C4-2B (cell line): Measurements from ENCODE around the gene GPSM3.
A peak's percentile ranks its signal among the peaks of the same experiment; 100 is the strongest.

ENCODE experiments used
- H3K27ac ChIP-seq: fragments of 450-650 bp; 2 replicates; pipeline ENCODE4 v1.5.1; 2017
- ZFX ChIP-seq: fragments of 450-650 bp; IDR thresholded peaks from 2 replicates; pipeline ENCODE4 v1.6.1; 2017
- TF ChIP-seq, protein P1 (sequence below): fragments of 450-650 bp; conservative IDR thresholded peaks from 2 replicates; pipeline ENCODE4 v1.5.1; 2017; ENCODE audit warnings: mild to moderate bottlenecking

GPSM3 gene

DNA sequence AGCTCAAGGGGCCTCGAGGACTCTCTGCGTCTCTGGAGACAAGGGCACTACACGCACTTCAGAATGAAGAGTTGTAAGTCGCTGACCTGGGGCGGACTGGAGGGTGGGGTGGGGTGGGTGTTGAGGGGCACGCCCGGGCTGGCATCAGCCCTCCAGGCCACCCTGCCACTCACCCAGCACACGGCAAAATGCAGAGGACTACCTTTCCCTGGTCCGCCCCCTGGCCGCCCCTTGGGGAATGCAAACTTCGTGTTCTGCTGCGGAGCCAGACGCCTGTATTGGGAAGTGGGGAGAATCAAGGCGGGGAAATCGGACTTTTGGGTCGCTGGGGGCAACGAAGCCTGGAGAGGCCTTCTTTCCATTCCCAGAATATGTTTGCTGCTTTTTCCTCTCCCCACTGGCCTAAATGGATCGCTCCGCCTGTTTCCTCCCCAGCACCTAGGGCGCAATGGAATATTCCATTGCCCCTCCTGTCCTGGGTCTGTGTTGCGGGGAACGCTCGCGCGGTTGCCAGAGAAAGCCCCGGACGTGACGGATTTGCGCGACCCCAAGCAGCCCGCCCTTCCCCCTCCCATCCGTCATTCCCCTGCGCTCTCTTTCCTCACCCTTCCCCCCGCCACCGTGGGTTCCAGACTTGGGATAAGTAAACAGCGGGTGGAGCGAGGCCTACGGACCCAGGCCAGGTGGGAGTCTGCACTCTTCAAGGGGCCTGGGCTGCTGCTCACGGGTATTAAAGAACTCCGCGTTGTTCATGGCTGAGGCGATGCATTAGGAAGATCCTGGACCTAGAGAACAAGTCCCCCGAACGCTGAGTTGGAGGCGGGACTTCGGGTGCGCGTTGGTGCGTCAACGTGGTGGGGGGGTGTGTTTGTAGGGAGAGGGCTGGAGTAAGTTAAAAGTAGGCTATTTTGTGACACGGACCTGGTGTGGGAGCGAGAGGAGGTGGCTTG is 38.6 kb downstream of the GPSM3 start, which contains the start of gene PPT2:
PPT2 (plus strand) TSS at position 578 of the 950 bp plus-strand sequence. CDS start 454 bp downstream, outside the sequence.
- H3K27ac ChIP-seq: peak within 1 kb of the TSS; percentile 83
- peak; percentile 41; the same call in 1 of the 2 replicates for TF ChIP-seq ZFX
- TF ChIP-seq, protein P1, sequence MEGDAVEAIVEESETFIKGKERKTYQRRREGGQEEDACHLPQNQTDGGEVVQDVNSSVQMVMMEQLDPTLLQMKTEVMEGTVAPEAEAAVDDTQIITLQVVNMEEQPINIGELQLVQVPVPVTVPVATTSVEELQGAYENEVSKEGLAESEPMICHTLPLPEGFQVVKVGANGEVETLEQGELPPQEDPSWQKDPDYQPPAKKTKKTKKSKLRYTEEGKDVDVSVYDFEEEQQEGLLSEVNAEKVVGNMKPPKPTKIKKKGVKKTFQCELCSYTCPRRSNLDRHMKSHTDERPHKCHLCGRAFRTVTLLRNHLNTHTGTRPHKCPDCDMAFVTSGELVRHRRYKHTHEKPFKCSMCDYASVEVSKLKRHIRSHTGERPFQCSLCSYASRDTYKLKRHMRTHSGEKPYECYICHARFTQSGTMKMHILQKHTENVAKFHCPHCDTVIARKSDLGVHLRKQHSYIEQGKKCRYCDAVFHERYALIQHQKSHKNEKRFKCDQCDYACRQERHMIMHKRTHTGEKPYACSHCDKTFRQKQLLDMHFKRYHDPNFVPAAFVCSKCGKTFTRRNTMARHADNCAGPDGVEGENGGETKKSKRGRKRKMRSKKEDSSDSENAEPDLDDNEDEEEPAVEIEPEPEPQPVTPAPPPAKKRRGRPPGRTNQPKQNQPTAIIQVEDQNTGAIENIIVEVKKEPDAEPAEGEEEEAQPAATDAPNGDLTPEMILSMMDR: no peak

DNA sequence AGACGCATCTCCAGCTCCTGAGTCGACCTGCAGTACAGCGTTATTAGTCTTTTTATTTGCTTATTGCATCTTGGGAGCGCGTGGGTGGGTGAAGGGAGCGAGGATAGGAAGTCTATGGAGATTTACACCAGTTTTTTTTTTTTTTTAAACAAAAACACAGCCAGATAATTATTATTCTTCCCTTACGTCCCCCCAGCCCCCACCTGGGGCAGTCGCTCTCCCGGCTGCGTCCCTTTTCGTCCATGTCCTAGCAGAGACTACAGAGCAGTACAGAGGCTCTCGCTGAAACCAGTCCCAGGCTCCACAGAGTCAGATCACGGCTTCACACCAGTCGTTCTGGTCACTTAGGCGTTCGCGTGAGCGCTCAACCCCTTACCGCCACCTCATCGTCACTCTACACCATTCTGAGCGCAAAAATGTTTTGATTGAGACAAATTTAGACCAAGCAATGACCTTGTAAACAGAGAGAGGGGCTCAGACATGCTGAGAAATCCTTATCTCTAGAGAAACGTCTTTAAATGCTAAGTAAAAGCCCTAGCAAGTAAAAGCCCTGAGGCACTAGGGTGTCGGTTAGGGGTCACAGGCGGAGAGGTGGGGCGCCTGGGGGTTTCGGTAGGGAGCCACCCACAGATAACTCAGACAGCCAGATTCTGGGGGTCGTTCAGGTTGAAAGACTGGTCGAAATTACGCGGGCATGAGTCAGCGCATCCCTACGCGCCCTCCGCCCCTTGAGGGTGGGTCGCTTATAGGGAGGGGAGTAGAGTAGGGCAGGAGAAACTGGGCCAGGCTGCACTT is 39.5 kb downstream of the GPSM3 start:
- no peak for TF ChIP-seq ZFX
- TF ChIP-seq, protein P1: no peak
- peak overlapping the region; percentile 83 for H3K27ac ChIP-seq

DNA sequence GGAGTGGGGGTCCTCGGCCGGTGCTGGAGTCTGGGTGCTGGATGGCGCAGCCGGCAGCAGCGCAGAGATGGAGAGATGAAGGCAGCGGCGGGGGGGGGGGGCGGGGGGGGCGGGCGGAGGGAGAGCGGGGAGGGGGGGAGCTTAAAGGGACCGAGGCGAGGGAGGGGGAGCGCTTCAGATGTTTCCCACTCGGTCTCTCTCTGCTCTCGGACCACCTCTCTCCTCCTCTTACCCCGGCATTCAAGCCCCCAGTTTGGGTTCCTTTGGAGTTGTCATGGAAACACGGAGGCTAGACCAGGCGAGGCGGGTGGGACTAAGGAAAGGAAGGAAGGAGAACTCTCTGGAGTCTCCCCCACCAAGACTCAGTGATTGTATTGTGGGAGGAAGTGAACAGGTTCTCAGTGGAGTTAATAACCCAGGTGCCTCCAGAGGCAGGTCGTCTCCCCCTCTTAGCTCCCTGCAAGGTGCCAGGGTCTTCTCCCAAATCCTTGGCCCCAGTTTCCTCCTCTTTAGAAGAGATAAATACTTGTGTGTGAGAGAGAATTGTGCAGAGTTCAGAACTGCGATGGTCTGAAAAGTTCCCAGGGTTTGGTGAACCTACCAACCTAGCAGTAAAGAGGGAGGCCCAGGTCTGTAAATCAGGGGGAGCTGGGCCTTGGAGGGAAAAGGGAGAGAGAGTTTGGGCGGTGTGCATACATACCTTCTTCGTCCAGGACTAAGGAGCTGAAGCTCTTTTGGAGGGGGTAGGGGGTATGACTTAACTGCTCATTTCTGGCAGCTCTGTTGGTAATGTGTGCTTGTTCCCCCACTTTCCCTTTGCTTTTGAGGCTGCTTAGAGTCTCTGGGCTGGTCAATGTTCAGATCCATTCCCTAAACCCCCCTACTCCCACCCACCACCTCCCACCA is 40.3 kb downstream of the GPSM3 start, which contains the start of gene PRRT1:
PRRT1 (minus strand) TSS at position 77 of the 906 bp plus-strand sequence. CDS start 112 bp downstream, outside the sequence.
- TF ChIP-seq, protein P1: no peak
- TF ChIP-seq ZFX: no peak
- H3K27ac ChIP-seq: no peak within 1 kb of the TSS

DNA sequence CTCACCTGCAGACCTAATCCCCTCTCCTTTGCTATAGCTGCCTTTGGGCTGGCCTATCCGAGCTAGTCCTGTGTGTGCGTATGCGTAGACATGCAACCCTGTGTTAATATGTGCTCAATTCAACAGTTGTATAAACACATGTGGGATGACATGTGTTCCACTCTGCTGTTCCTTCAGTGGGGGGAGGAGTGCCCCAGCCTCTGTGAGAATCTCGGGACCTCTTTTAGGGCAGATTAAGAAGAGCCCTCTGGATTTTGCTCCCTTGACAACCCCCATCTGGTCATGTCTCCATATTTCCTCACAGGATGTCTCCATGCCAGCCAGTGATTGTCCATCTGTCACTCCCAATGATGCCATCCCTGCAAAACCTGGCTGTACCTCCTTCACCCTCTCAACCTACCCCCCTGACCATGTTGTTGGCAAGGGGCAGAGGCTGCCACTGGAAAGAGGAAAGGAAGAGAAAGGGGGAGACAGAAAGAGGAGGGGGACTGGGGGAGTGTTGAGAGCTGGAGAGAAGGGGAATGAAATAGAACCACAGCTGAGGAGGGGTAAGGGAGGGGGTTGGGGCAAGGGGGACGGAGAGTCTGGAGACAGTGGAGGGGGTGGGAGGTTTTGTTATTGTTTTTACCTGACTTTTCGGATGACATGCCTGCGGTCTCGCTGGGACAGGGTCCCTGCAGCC is 41.1 kb downstream of the GPSM3 start:
- TF ChIP-seq, protein P1: no peak
- no peak for TF ChIP-seq ZFX
- H3K27ac ChIP-seq: no peak overlapping the region

DNA sequence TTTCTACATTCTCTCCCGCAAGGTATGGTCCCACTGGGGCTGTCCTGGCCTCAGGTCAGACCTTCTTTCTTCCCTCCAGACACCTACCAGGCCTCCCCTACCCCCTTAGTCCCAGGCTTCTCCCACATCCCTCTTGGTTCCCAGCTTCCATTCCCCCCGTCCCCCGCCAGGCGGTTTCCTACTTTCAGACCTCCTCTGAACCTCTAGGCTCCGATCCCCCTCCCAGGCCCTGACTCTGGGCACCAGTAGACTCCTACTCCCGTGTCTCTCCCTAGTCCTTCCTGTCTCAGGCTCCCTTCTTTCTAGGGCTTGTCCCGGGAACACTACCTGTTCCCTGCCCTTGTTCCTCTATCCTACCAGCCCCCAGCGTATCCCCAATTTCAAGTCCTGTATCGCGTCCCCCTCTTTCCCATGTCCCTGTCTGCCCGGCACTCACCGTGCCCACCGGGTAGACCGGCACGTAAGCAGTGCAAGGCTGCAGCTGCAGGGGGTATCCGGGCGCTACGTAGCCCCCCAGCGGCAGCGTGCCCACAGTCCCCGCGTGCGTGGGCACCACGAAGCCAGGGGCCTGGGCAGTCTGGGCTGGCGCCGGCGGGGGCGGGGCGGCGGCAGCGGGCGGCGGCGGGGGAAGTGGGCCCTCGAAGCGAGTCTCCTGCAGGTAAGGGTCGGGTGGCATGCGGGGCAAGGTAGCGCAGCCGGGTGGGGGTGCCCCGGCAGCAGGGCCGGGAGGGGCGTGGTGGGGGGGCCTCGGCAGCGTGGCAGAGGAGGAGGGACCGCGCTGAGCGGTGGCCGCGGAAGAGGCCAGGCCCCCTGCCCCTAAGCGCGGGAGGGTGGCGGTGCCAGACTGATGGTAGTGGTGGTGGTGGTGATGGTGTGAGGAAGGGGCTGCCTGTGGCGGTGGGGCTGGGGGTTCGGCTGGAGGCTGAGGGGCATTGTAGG is 42.2 kb downstream of the GPSM3 start:
- H3K27ac ChIP-seq: no peak overlapping the region
- TF ChIP-seq ZFX: no peak
- TF ChIP-seq, protein P1: no peak
